ENCODE results near the gene PPFIBP2.

The PPFIBP2 gene

GRCh38 chr11:7683571-7683970 lies 169.8 kb downstream of the PPFIBP2 start:
- no peak overlapping the region for H3K4me3 ChIP-seq (replicated peaks; ENCODE audit: low read depth, low read length)
- no peak for DNase-seq (ENCODE audit: extremely low read depth, low read depth)
- TF ChIP-seq CTCF (IDR thresholded peaks at IDR 0.05; ENCODE audit: low read depth, low read length, missing control alignments) = no peak

DNA sequence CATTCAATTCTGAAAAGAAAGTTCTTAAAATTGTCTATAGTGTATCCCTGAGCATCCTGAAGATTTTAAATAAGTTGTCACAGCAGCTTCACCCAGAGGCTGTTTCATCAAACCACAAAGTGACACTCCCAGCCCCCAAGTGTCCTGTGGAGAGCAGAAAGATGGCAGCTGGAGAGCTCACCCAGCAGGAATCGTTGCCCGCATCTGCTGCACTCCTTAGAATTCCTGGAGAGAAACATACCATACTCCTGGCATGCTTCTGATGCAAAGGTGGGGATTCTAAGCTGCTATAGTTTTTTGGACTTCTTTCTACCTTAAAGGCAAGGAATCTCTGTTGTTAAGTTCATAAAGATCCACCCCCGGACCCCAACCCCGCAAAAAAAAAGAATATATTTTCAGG lies 173.0 kb downstream of the PPFIBP2 start:
- no peak for TF ChIP-seq CTCF (IDR thresholded peaks at IDR 0.05; ENCODE audit: low read depth, low read length, missing control alignments)
- no peak for DNase-seq (ENCODE audit: extremely low read depth, low read depth)
- H3K4me3 ChIP-seq (replicated peaks; ENCODE audit: low read depth, low read length) = no peak overlapping the region

- TF ChIP-seq CTCF (IDR thresholded peaks at IDR 0.05; ENCODE audit: low read depth, low read length, missing control alignments) = no peak
- DNase-seq (ENCODE audit: extremely low read depth, low read depth) = no peak
- no peak overlapping the region for H3K4me3 ChIP-seq (replicated peaks; ENCODE audit: low read depth, low read length)
These were observed 173.6 kb downstream of the PPFIBP2 start for GRCh38 chr11:7687386-7687785.

DNA sequence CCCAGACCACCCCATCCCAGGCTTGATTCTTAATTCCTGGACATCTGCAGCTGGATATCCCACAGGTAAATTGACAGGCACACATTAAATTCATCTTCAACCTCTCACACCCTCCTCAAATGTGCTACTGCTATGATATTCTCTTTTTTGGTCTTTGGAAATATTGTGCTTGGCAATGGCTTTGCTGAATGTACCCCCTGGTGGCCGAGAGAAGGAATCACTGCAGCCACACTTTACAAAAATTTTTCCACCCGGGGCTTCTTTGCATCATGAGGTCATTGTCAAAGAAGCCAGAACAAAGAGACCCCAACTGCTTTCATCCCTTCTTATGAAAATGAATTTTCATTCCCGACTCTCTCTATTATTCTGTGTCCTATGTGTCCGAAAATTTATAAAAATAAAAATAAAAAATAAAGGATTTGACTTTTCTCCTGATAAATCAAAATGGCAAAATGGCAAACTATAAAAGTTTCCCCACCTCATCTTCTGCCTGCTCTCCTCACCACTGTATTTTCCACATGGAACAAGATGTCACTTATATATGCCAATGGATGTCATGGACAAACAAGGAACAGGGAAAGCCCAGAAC lies 174.5 kb downstream of the PPFIBP2 start:
- no peak overlapping the region for H3K4me3 ChIP-seq (replicated peaks; ENCODE audit: low read depth, low read length)
- DNase-seq (ENCODE audit: extremely low read depth, low read depth) = no peak
- peak; percentile 81 for TF ChIP-seq CTCF (IDR thresholded peaks at IDR 0.05; ENCODE audit: low read depth, low read length, missing control alignments)

GRCh38 chr11:7689239-7689638 lies 175.4 kb downstream of the PPFIBP2 start:
- TF ChIP-seq CTCF (IDR thresholded peaks at IDR 0.05; ENCODE audit: low read depth, low read length, missing control alignments) = no peak
- DNase-seq (ENCODE audit: extremely low read depth, low read depth) = no peak
- no peak overlapping the region for H3K4me3 ChIP-seq (replicated peaks; ENCODE audit: low read depth, low read length)

DNA sequence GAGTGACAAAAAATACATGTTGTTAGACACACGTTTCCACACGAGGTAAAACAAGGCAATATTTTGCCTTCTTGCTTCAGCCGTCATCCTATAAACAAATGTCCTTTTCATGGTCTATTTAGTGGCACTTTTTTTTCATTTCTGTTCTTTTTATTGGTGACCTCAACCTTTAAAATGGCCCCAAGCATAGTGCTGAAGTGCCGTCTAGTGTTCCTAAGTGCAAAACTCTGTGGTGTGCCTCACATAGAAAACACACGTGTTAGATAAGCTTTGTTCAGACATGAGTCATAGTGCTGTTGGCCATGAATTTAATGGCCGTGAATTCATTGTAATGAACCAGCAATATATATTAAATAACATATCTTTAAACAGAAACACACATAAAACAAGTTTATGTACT lies 176.8 kb downstream of the PPFIBP2 start:
- TF ChIP-seq CTCF (IDR thresholded peaks at IDR 0.05; ENCODE audit: low read depth, low read length, missing control alignments) = peak; percentile 25

DNA sequence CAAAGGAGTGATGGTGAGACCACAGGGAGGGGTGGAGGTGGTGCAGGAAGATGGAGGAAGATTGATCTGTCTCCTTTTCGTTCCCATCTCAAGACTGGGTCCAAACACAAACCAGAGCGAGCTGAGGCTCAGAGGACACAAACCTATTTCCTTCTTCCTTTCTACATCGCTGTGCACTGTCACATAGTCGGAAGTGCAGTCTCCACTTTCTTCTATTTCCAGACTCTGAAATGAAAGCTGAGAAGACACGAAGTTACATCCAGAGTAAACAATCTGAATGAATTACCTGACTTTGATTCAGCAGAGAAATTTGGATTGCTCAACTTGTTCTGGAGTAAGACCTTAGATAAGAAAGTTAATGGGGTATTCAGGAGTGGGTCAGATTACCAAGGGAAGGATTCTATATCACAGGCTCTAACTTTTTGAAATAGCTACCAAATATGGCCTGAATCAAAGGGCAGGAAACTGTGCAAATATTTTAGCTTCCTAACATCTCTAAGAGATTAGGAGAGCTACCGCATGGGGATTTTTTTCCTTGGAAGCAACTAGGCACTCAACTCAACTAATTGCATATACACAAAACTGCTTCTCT lies 178.1 kb downstream of the PPFIBP2 start:
- H3K4me3 ChIP-seq (replicated peaks; ENCODE audit: low read depth, low read length) = no peak overlapping the region
- TF ChIP-seq CTCF (IDR thresholded peaks at IDR 0.05; ENCODE audit: low read depth, low read length, missing control alignments) = no peak
- no peak for DNase-seq (ENCODE audit: extremely low read depth, low read depth)

More for the DNA sequence above, 176.8 kb downstream of the PPFIBP2 start:
- DNase-seq (ENCODE audit: extremely low read depth, low read depth) = peak; percentile 56
- no peak overlapping the region for H3K4me3 ChIP-seq (replicated peaks; ENCODE audit: low read depth, low read length)

Measured in HFF-Myc (cell line).